Muscle layer of duodenum (tissue), 2 donors: ENCODE results near the gene UCP1.

Experiments
- H3K27ac ChIP-seq: one replicate; pipeline ENCODE4 v1.7.0; 2013; ENCODE audit warnings: mild to moderate bottlenecking, low read length
- H3K27me3 ChIP-seq: one replicate; pipeline ENCODE4 v1.7.0; 2013; ENCODE audit warnings: low read depth, mild to moderate bottlenecking, control low read depth, low read length
- H3K36me3 ChIP-seq, 2 donors: one replicate each; pipeline ENCODE4 v1.7.0; 2013; ENCODE audit warnings: low read length in 2 of 2, control low read depth in 1 of 2, mild to moderate bottlenecking in 1 of 2; ENCODE audit not compliant: insufficient read depth in 2 of 2, control insufficient read depth in 1 of 2
- H3K4me1 ChIP-seq, 2 donors: one replicate each; pipeline ENCODE4 v1.7.0; 2013; ENCODE audit warnings: low read length in 2 of 2, mild to moderate bottlenecking in 2 of 2, control low read depth in 1 of 2, moderate library complexity in 1 of 2; ENCODE audit not compliant: insufficient read depth in 2 of 2, control insufficient read depth in 1 of 2
- H3K4me3 ChIP-seq, 2 donors: one replicate each; pipeline ENCODE4 v1.7.0; 2013; ENCODE audit warnings: low read length in 2 of 2, low read depth in 1 of 2, mild to moderate bottlenecking in 1 of 2
- H3K9me3 ChIP-seq, 2 donors: one replicate each; pipeline ENCODE4 v1.7.0; 2013; ENCODE audit warnings: low read length in 2 of 2, control low read depth in 1 of 2, mild to moderate bottlenecking in 1 of 2; ENCODE audit not compliant: control insufficient read depth in 1 of 2
- donor health status: healthy.

UCP1 gene

GRCh38 chr4:140568507-140569306 lies at the start of gene UCP1:
TSS of gene UCP1 (minus strand) at chr4:140568961. CDS start at chr4:140568729, 232 bp downstream.
- H3K27me3 ChIP-seq = peaks cover 46% of the 10 kb centered on the region

GRCh38 chr4:140617499-140618248 lies 48.9 kb upstream of the UCP1 start:
- Histone ChIP-seq H3K27ac (no peak overlapping the region), H3K36me3 (peaks cover 0 to 7% of the 10 kb centered on the region in 2 donors), H3K27me3 (no peaks in the 10 kb centered on the region), H3K4me1 (no peaks in the 10 kb centered on the region), H3K9me3 (no peaks in the 10 kb centered on the region), H3K4me3 (no peak overlapping the region)

More at GRCh38 chr4:140568507-140569306, at the start of gene UCP1:
- Histone ChIP-seq H3K9me3 (peaks cover 5 to 7% of the 10 kb centered on the region in 2 donors), H3K4me1 (peaks cover 9 to 14% of the 10 kb centered on the region in 2 donors), H3K36me3 (no peaks in the 10 kb centered on the region), H3K27ac (no peak within 1 kb of the TSS), H3K4me3 (peak within 1 kb of the TSS; percentile 27 to 76)

GRCh38 chr4:140615451-140615850 lies 46.7 kb upstream of the UCP1 start:
- H3K27me3 ChIP-seq = no peaks in the 10 kb centered on the region
- H3K27ac ChIP-seq = no peak overlapping the region
- H3K9me3 ChIP-seq = no peaks in the 10 kb centered on the region
- no peak overlapping the region for H3K4me3 ChIP-seq
- H3K4me1 ChIP-seq = no peaks in the 10 kb centered on the region
- no peaks in the 10 kb centered on the region for H3K36me3 ChIP-seq

- Histone ChIP-seq H3K27ac (no peak overlapping the region), H3K36me3 (no peaks in the 10 kb centered on the region), H3K9me3 (no peaks in the 10 kb centered on the region), H3K4me1 (peaks cover 0 to 4% of the 10 kb centered on the region in 2 donors), H3K27me3 (no peaks in the 10 kb centered on the region), H3K4me3 (no peak overlapping the region)
Measured at GRCh38 chr4:140612357-140612756, 43.6 kb upstream of the UCP1 start.

GRCh38 chr4:140611854-140612253 lies 43.1 kb upstream of the UCP1 start:
- no peak overlapping the region for H3K27ac ChIP-seq
- peaks cover 0 to 4% of the 10 kb centered on the region in 2 donors for H3K4me1 ChIP-seq
- H3K4me3 ChIP-seq = no peak overlapping the region
- H3K27me3 ChIP-seq = no peaks in the 10 kb centered on the region
- H3K9me3 ChIP-seq = no peaks in the 10 kb centered on the region
- no peaks in the 10 kb centered on the region for H3K36me3 ChIP-seq

GRCh38 chr4:140609548-140610425 lies 41.0 kb upstream of the UCP1 start:
- Histone ChIP-seq H3K9me3 (no peaks in the 10 kb centered on the region), H3K27ac (no peak overlapping the region), H3K4me1 (peaks cover 0 to 4% of the 10 kb centered on the region in 2 donors), H3K36me3 (no peaks in the 10 kb centered on the region), H3K4me3 (no peak overlapping the region), H3K27me3 (no peaks in the 10 kb centered on the region)

GRCh38 chr4:140607852-140608251 lies 39.1 kb upstream of the UCP1 start:
- H3K4me3 ChIP-seq = no peak overlapping the region
- no peak overlapping the region for H3K27ac ChIP-seq
- peaks cover 0 to 4% of the 10 kb centered on the region in 2 donors for H3K4me1 ChIP-seq
- no peaks in the 10 kb centered on the region for H3K27me3 ChIP-seq
- H3K9me3 ChIP-seq = no peaks in the 10 kb centered on the region
- no peaks in the 10 kb centered on the region for H3K36me3 ChIP-seq

- H3K4me3 ChIP-seq = no peak overlapping the region
- H3K9me3 ChIP-seq = no peaks in the 10 kb centered on the region
- no peak overlapping the region for H3K27ac ChIP-seq
- peaks cover 0 to under 1% of the 10 kb centered on the region in 2 donors for H3K4me1 ChIP-seq
- no peaks in the 10 kb centered on the region for H3K27me3 ChIP-seq
- no peaks in the 10 kb centered on the region for H3K36me3 ChIP-seq
Measured at GRCh38 chr4:140604544-140604943, 35.8 kb upstream of the UCP1 start.

GRCh38 chr4:140603286-140603685 lies 34.5 kb upstream of the UCP1 start:
- Histone ChIP-seq H3K4me1 (no peaks in the 10 kb centered on the region), H3K4me3 (no peak overlapping the region), H3K27me3 (no peaks in the 10 kb centered on the region), H3K9me3 (no peaks in the 10 kb centered on the region), H3K27ac (no peak overlapping the region), H3K36me3 (no peaks in the 10 kb centered on the region)

GRCh38 chr4:140602714-140603113 lies 34.0 kb upstream of the UCP1 start:
- Histone ChIP-seq H3K9me3 (no peaks in the 10 kb centered on the region), H3K27ac (no peak overlapping the region), H3K27me3 (no peaks in the 10 kb centered on the region), H3K4me3 (no peak overlapping the region), H3K36me3 (no peaks in the 10 kb centered on the region), H3K4me1 (no peaks in the 10 kb centered on the region)

- no peaks in the 10 kb centered on the region for H3K4me1 ChIP-seq
- no peak overlapping the region for H3K27ac ChIP-seq
- no peaks in the 10 kb centered on the region for H3K9me3 ChIP-seq
- no peak overlapping the region for H3K4me3 ChIP-seq
- H3K36me3 ChIP-seq = no peaks in the 10 kb centered on the region
- no peaks in the 10 kb centered on the region for H3K27me3 ChIP-seq
Measured at GRCh38 chr4:140600408-140600807, 31.6 kb upstream of the UCP1 start.
